Measurements from ENCODE around the gene ZNF536.
"Not testable (repeated sequence)": the region's sequence is repeated elsewhere in the genome, so short reads cannot be mapped to it uniquely, and the experiment has no call there.

Gene ZNF536

GRCh38 chr19:30402436-30403202 lies 30.4 kb downstream of the ZNF536 start:
- Histone ChIP-seq H3K9me3 (ENCODE audit: control insufficient read depth in 2 of 2, low read length in 2 of 2) (peaks cover 0 to 4% of the 10 kb centered on the region in 2 donors), H3K27ac (ENCODE audit: low read length) (no peak overlapping the region), H3K4me3 (ENCODE audit: low read length in 2 of 2) (no peak overlapping the region), H3K4me1 (ENCODE audit: control insufficient read depth, insufficient read depth, low read length) (no peaks in the 10 kb centered on the region), H3K9ac (ENCODE audit: low read length in 2 of 2) (no peak overlapping the region), H3K27me3 (ENCODE audit: control insufficient read depth in 1 of 2, insufficient read depth in 2 of 2, low read length in 2 of 2) (peaks cover 2 to 4% of the 10 kb centered on the region in 2 donors), H3K36me3 (ENCODE audit: control insufficient read depth in 2 of 2, insufficient read depth in 2 of 2, low read length in 2 of 2) (no peaks in the 10 kb centered on the region)

- Histone ChIP-seq H3K9ac (ENCODE audit: low read length in 2 of 2) (no peak overlapping the region), H3K27me3 (ENCODE audit: control insufficient read depth in 1 of 2, insufficient read depth in 2 of 2, low read length in 2 of 2) (peaks cover 2 to 4% of the 10 kb centered on the region in 2 donors), H3K4me3 (ENCODE audit: low read length in 2 of 2) (no peak overlapping the region), H3K36me3 (ENCODE audit: control insufficient read depth in 2 of 2, insufficient read depth in 2 of 2, low read length in 2 of 2) (no peaks in the 10 kb centered on the region), H3K9me3 (ENCODE audit: control insufficient read depth in 2 of 2, low read length in 2 of 2) (peaks cover 0 to 4% of the 10 kb centered on the region in 2 donors), H3K4me1 (ENCODE audit: control insufficient read depth, insufficient read depth, low read length) (no peaks in the 10 kb centered on the region), H3K27ac (ENCODE audit: low read length) (no peak overlapping the region)
These were observed 31.2 kb downstream of the ZNF536 start for GRCh38 chr19:30403203-30403985.

- Histone ChIP-seq H3K36me3 (ENCODE audit: control insufficient read depth in 2 of 2, insufficient read depth in 2 of 2, low read length in 2 of 2) (no peaks in the 10 kb centered on the region), H3K4me1 (ENCODE audit: control insufficient read depth, insufficient read depth, low read length) (no peaks in the 10 kb centered on the region), H3K9ac (ENCODE audit: low read length in 2 of 2) (no peak overlapping the region), H3K9me3 (ENCODE audit: control insufficient read depth in 2 of 2, low read length in 2 of 2) (peaks cover 0 to 4% of the 10 kb centered on the region in 2 donors), H3K27me3 (ENCODE audit: control insufficient read depth in 1 of 2, insufficient read depth in 2 of 2, low read length in 2 of 2) (peaks cover 2 to 4% of the 10 kb centered on the region in 2 donors), H3K4me3 (ENCODE audit: low read length in 2 of 2) (no peak overlapping the region), H3K27ac (ENCODE audit: low read length) (no peak overlapping the region)
These were observed 34.3 kb downstream of the ZNF536 start for GRCh38 chr19:30406220-30407067.

GRCh38 chr19:30407068-30407709 lies 35.0 kb downstream of the ZNF536 start:
- no peaks in the 10 kb centered on the region for H3K36me3 ChIP-seq (ENCODE audit: control insufficient read depth in 2 of 2, insufficient read depth in 2 of 2, low read length in 2 of 2)
- H3K4me3 ChIP-seq (ENCODE audit: low read length in 2 of 2): no peak overlapping the region
- no peak overlapping the region for H3K9ac ChIP-seq (ENCODE audit: low read length in 2 of 2)
- no peaks in the 10 kb centered on the region for H3K4me1 ChIP-seq (ENCODE audit: control insufficient read depth, insufficient read depth, low read length)
- no peak overlapping the region for H3K27ac ChIP-seq (ENCODE audit: low read length)
- peaks cover 2 to 4% of the 10 kb centered on the region in 2 donors for H3K27me3 ChIP-seq (ENCODE audit: control insufficient read depth in 1 of 2, insufficient read depth in 2 of 2, low read length in 2 of 2)
- H3K9me3 ChIP-seq (ENCODE audit: control insufficient read depth in 2 of 2, low read length in 2 of 2): peaks cover 0 to 4% of the 10 kb centered on the region in 2 donors

- Histone ChIP-seq H3K4me1 (ENCODE audit: control insufficient read depth, insufficient read depth, low read length) (no peaks in the 10 kb centered on the region), H3K9me3 (ENCODE audit: control insufficient read depth in 2 of 2, low read length in 2 of 2) (peaks cover 0 to 4% of the 10 kb centered on the region in 2 donors), H3K9ac (ENCODE audit: low read length in 2 of 2) (no peak overlapping the region), H3K27me3 (ENCODE audit: control insufficient read depth in 1 of 2, insufficient read depth in 2 of 2, low read length in 2 of 2) (peaks cover 2% of the 10 kb centered on the region in 2 donors), H3K4me3 (ENCODE audit: low read length in 2 of 2) (no peak overlapping the region), H3K36me3 (ENCODE audit: control insufficient read depth in 2 of 2, insufficient read depth in 2 of 2, low read length in 2 of 2) (no peaks in the 10 kb centered on the region), H3K27ac (ENCODE audit: low read length) (no peak overlapping the region)
These were observed 36.6 kb downstream of the ZNF536 start for GRCh38 chr19:30408734-30409301.

- Histone ChIP-seq H3K9ac (ENCODE audit: low read length in 2 of 2) (no peak overlapping the region), H3K36me3 (ENCODE audit: control insufficient read depth in 2 of 2, insufficient read depth in 2 of 2, low read length in 2 of 2) (no peaks in the 10 kb centered on the region), H3K4me1 (ENCODE audit: control insufficient read depth, insufficient read depth, low read length) (no peaks in the 10 kb centered on the region), H3K4me3 (ENCODE audit: low read length in 2 of 2) (no peak overlapping the region), H3K27me3 (ENCODE audit: control insufficient read depth in 1 of 2, insufficient read depth in 2 of 2, low read length in 2 of 2) (peaks cover 0 to 3% of the 10 kb centered on the region in 2 donors), H3K9me3 (ENCODE audit: control insufficient read depth in 2 of 2, low read length in 2 of 2) (no peaks in the 10 kb centered on the region), H3K27ac (ENCODE audit: low read length) (no peak overlapping the region)
These were observed 39.5 kb downstream of the ZNF536 start for GRCh38 chr19:30411714-30412113.

GRCh38 chr19:30416375-30416774 lies 44.2 kb downstream of the ZNF536 start:
- Histone ChIP-seq H3K9ac (ENCODE audit: low read length in 2 of 2) (no peak overlapping the region), H3K36me3 (ENCODE audit: control insufficient read depth in 2 of 2, insufficient read depth in 2 of 2, low read length in 2 of 2) (no peaks in the 10 kb centered on the region), H3K4me3 (ENCODE audit: low read length in 2 of 2) (no peak overlapping the region), H3K4me1 (ENCODE audit: control insufficient read depth, insufficient read depth, low read length) (no peaks in the 10 kb centered on the region), H3K27ac (ENCODE audit: low read length) (no peak overlapping the region), H3K27me3 (ENCODE audit: control insufficient read depth in 1 of 2, insufficient read depth in 2 of 2, low read length in 2 of 2) (peaks cover 2 to 3% of the 10 kb centered on the region in 2 donors), H3K9me3 (ENCODE audit: control insufficient read depth in 2 of 2, low read length in 2 of 2) (no peaks in the 10 kb centered on the region)

GRCh38 chr19:30417166-30417565 lies 45.0 kb downstream of the ZNF536 start:
- not testable (repeated sequence) for H3K27ac ChIP-seq (ENCODE audit: low read length); H3K9ac ChIP-seq (ENCODE audit: low read length in 2 of 2); H3K36me3 ChIP-seq (ENCODE audit: control insufficient read depth in 2 of 2, insufficient read depth in 2 of 2, low read length in 2 of 2); H3K27me3 ChIP-seq (ENCODE audit: control insufficient read depth in 1 of 2, insufficient read depth in 2 of 2, low read length in 2 of 2); H3K4me3 ChIP-seq (ENCODE audit: low read length in 2 of 2); H3K4me1 ChIP-seq (ENCODE audit: control insufficient read depth, insufficient read depth, low read length); H3K9me3 ChIP-seq (ENCODE audit: control insufficient read depth in 2 of 2, low read length in 2 of 2)

DNA sequence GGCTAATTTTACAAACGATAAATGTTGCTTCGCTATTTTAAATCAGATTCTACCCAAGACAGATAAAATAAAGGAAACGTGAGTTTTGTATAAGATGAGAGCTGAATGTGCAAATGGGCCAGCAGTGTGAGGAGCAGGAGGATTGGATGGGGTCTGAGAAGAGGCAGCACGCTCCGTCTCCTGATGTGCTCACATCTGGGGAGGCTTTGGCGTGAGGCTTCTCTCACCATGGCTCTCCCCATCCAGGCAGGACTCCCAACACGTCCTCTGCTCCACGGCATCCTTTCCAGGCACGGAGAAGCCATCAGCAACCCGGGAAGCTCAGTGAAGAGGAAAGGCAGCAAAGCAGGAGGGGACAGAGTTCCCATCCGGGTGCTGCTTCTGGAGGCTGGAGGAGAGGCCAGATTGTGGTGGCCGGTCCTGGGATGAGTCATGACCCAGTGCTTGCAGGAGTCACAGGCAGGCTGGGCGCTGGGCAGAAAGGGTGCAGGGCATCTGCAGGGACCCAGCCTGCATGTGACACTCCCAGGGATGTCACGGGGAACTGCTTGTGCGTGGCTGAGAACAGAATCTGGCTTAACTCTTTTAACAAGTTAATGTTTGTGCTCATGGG lies 47.5 kb downstream of the ZNF536 start:
- Histone ChIP-seq H3K9ac (ENCODE audit: low read length in 2 of 2) (no peak overlapping the region), H3K27ac (ENCODE audit: low read length) (no peak overlapping the region), H3K27me3 (ENCODE audit: control insufficient read depth in 1 of 2, insufficient read depth in 2 of 2, low read length in 2 of 2) (peaks cover 3 to 4% of the 10 kb centered on the region in 2 donors), H3K9me3 (ENCODE audit: control insufficient read depth in 2 of 2, low read length in 2 of 2) (no peaks in the 10 kb centered on the region), H3K36me3 (ENCODE audit: control insufficient read depth in 2 of 2, insufficient read depth in 2 of 2, low read length in 2 of 2) (no peaks in the 10 kb centered on the region), H3K4me3 (ENCODE audit: low read length in 2 of 2) (no peak overlapping the region), H3K4me1 (ENCODE audit: control insufficient read depth, insufficient read depth, low read length) (no peaks in the 10 kb centered on the region)
